ENCODE data around the gene PRRT4.
A peak's percentile ranks its signal among the peaks of the same experiment; 100 is the strongest.

The PRRT4 gene

GRCh38 chr7:128323459-128324367 is 37.8 kb downstream of the PRRT4 start:
- Histone ChIP-seq H3F3A (ENCODE audit: insufficient read depth, low read length) (no peaks in the 10 kb centered on the region), H3K79me2 (ENCODE audit: insufficient read depth, low read length) (no peaks in the 10 kb centered on the region), H4K20me1 (ENCODE audit: insufficient read depth, low read length) (no peaks in the 10 kb centered on the region), H3K9me3 (ENCODE audit: low read length) (no peaks in the 10 kb centered on the region), H2AFZ (ENCODE audit: low read length) (no peak overlapping the region), H3K4me3 (ENCODE audit: low read depth, low read length, poor library complexity, severe bottlenecking) (no peak overlapping the region), H3K27ac (ENCODE audit: low read depth, low read length, poor library complexity, severe bottlenecking) (no peak overlapping the region), H3K36me3 (ENCODE audit: insufficient read depth, low read length) (peaks cover 100% of the 10 kb centered on the region), H3K27me3 (ENCODE audit: insufficient read depth, low read length) (no peaks in the 10 kb centered on the region), H3K9ac (ENCODE audit: low read length) (no peak overlapping the region), H3K4me2 (ENCODE audit: low read length) (no peak overlapping the region), H3K4me1 (ENCODE audit: insufficient read depth, low read length, severe bottlenecking) (no peaks in the 10 kb centered on the region), H3K9me2 (ENCODE audit: low read depth, low read length) (no peaks in the 10 kb centered on the region)
- TF ChIP-seq, protein P1, sequence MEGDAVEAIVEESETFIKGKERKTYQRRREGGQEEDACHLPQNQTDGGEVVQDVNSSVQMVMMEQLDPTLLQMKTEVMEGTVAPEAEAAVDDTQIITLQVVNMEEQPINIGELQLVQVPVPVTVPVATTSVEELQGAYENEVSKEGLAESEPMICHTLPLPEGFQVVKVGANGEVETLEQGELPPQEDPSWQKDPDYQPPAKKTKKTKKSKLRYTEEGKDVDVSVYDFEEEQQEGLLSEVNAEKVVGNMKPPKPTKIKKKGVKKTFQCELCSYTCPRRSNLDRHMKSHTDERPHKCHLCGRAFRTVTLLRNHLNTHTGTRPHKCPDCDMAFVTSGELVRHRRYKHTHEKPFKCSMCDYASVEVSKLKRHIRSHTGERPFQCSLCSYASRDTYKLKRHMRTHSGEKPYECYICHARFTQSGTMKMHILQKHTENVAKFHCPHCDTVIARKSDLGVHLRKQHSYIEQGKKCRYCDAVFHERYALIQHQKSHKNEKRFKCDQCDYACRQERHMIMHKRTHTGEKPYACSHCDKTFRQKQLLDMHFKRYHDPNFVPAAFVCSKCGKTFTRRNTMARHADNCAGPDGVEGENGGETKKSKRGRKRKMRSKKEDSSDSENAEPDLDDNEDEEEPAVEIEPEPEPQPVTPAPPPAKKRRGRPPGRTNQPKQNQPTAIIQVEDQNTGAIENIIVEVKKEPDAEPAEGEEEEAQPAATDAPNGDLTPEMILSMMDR (IDR thresholded peaks at IDR 0.05; ENCODE audit: low read length) = no peak
- TF ChIP-seq EZH2 (IDR thresholded peaks at IDR 0.05; ENCODE audit: borderline replicate concordance, low read length) = no peak

GRCh38 chr7:128323040-128323439 is 38.5 kb downstream of the PRRT4 start:
- Histone ChIP-seq H3K4me2 (ENCODE audit: low read length) (no peak overlapping the region), H4K20me1 (ENCODE audit: insufficient read depth, low read length) (no peaks in the 10 kb centered on the region), H3F3A (ENCODE audit: insufficient read depth, low read length) (no peaks in the 10 kb centered on the region), H3K9me3 (ENCODE audit: low read length) (no peaks in the 10 kb centered on the region), H2AFZ (ENCODE audit: low read length) (no peak overlapping the region), H3K27me3 (ENCODE audit: insufficient read depth, low read length) (no peaks in the 10 kb centered on the region), H3K27ac (ENCODE audit: low read depth, low read length, poor library complexity, severe bottlenecking) (no peak overlapping the region), H3K9ac (ENCODE audit: low read length) (no peak overlapping the region), H3K79me2 (ENCODE audit: insufficient read depth, low read length) (no peaks in the 10 kb centered on the region), H3K4me1 (ENCODE audit: insufficient read depth, low read length, severe bottlenecking) (no peaks in the 10 kb centered on the region), H3K36me3 (ENCODE audit: insufficient read depth, low read length) (peaks cover 100% of the 10 kb centered on the region), H3K4me3 (ENCODE audit: low read depth, low read length, poor library complexity, severe bottlenecking) (no peak overlapping the region), H3K9me2 (ENCODE audit: low read depth, low read length) (no peaks in the 10 kb centered on the region)
- TF ChIP-seq EZH2 (IDR thresholded peaks at IDR 0.05; ENCODE audit: borderline replicate concordance, low read length) = no peak
- TF ChIP-seq, protein P1 (IDR thresholded peaks at IDR 0.05; ENCODE audit: low read length) = no peak

- no peaks in the 10 kb centered on the region for H3K79me2 ChIP-seq (ENCODE audit: insufficient read depth, low read length)
Observed at GRCh38 chr7:128322040-128322643, 39.3 kb downstream of the PRRT4 start.

More at GRCh38 chr7:128322040-128322643, 39.3 kb downstream of the PRRT4 start:
- Histone ChIP-seq H3K9me2 (ENCODE audit: low read depth, low read length) (no peaks in the 10 kb centered on the region), H3K27ac (ENCODE audit: low read depth, low read length, poor library complexity, severe bottlenecking) (no peak overlapping the region), H3K27me3 (ENCODE audit: insufficient read depth, low read length) (no peaks in the 10 kb centered on the region), H3K36me3 (ENCODE audit: insufficient read depth, low read length) (peaks cover 100% of the 10 kb centered on the region), H2AFZ (ENCODE audit: low read length) (no peak overlapping the region), H4K20me1 (ENCODE audit: insufficient read depth, low read length) (no peaks in the 10 kb centered on the region), H3K4me3 (ENCODE audit: low read depth, low read length, poor library complexity, severe bottlenecking) (no peak overlapping the region), H3K4me1 (ENCODE audit: insufficient read depth, low read length, severe bottlenecking) (no peaks in the 10 kb centered on the region), H3K9ac (ENCODE audit: low read length) (no peak overlapping the region), H3F3A (ENCODE audit: insufficient read depth, low read length) (no peaks in the 10 kb centered on the region), H3K4me2 (ENCODE audit: low read length) (no peak overlapping the region), H3K9me3 (ENCODE audit: low read length) (no peaks in the 10 kb centered on the region)
- TF ChIP-seq, protein P1 (IDR thresholded peaks at IDR 0.05; ENCODE audit: low read length) = peak; percentile 71
- TF ChIP-seq EZH2 (IDR thresholded peaks at IDR 0.05; ENCODE audit: borderline replicate concordance, low read length) = no peak
